Right cardiac atrium (tissue), 5 donors: ENCODE results near the gene SLC25A36. TPM values are rescaled to one million over a fixed set of nuclear protein-coding genes. Genes with fewer than 3 reads are reported as not detected.

Source experiments
- ATAC-seq, 2 donors: fragments of 200-7000 bp; cut with Tn5 transposase; one replicate each; pipeline versions ENCODE4 v1.8.0 to v1.9.1; 2020; ENCODE audit warnings: moderate library complexity in 2 of 2, mild to moderate bottlenecking in 1 of 2
- DNase-seq, 3 donors: peaks; one replicate each; pipeline ENCODE4 v3.0.0-alpha.2; 2020
- H3K27ac ChIP-seq: one replicate; pipeline ENCODE4 v1.5.1; 2013; ENCODE audit warnings: mild to moderate bottlenecking, low read length, control low read depth, moderate library complexity
- H3K27me3 ChIP-seq: one replicate; pipeline ENCODE4 v1.6.1; 2013; ENCODE audit not compliant: control insufficient read depth, insufficient read depth
- H3K4me1 ChIP-seq: one replicate; pipeline ENCODE4 v1.6.1; 2013; ENCODE audit warnings: low read length; ENCODE audit not compliant: control insufficient read depth, insufficient read depth
- H3K4me3 ChIP-seq: one replicate; pipeline ENCODE4 v1.5.1; 2013; ENCODE audit warnings: low read length, control low read depth
- H3K9me3 ChIP-seq: one replicate; pipeline ENCODE4 v1.6.1; 2013; ENCODE audit warnings: low read length; ENCODE audit not compliant: control insufficient read depth
- WGBS: extraction: QIAGEN DNeasy Blood & Tissue Kit; methylation state at CpG from one replicate; pipeline ENCODE4 v1.1.7; 2013; 5-methylcytosine and 5-hydroxymethylcytosine counted together
- intact Hi-C, 4 donors: fragments of 100-400 bp; cut with DNase I; formaldehyde crosslinking; loops; one replicate each; pipeline versions ENCODE4 v1.11.0 to v1.14.0; 2022 to 2023
- polyA plus RNA-seq: library from polyadenylated mRNA; stranded (reverse); fragments of 200-250 nt; gene quantifications from one replicate; pipeline ENCODE4 v1.2.3, GENCODE V29; 2013
- total RNA-seq, 4 donors: library from RNA; stranded (reverse); fragmentation: NEBNext Ultra II Directional; extraction: Animal tissue kit (Norgen Biotek cat#: 25700); gene quantifications; one replicate each; pipeline ENCODE4 v1.2.1, GENCODE V29; 2021
- donor health status: healthy with polysubstance abuse.
- donor health status: DM: no; HTN: yes; CAD: no.
- donor health status: DM: no; HTN: no; CAD: no.
- donor health status: DM: no; HTN: yes; CAD: no; lungs with severe emphysema.
- donor health status: DM: yes; HTN: yes; CAD: no.

SLC25A36 gene
- total and polyA plus RNA-seq, 5 donors = 34.3 to 75.0 (median 68.5) TPM

- H3K27ac ChIP-seq = no peak overlapping the region
- H3K9me3 ChIP-seq = no peaks in the 10 kb centered on the region
- H3K4me3 ChIP-seq = no peak overlapping the region
- H3K27me3 ChIP-seq = no peaks in the 10 kb centered on the region
- 95% methylated on average over 19 of the region's 19 CpGs for WGBS
- H3K4me1 ChIP-seq = no peaks in the 10 kb centered on the region
- intact Hi-C loops = no loop called here
- ATAC-seq = peak in 1 of 2 donors; percentile 51
- DNase-seq = peak in 1 of 3 donors; percentile 62
Measured at GRCh38 chr3:141019244-141019643, 77.6 kb downstream of the SLC25A36 start.

DNA sequence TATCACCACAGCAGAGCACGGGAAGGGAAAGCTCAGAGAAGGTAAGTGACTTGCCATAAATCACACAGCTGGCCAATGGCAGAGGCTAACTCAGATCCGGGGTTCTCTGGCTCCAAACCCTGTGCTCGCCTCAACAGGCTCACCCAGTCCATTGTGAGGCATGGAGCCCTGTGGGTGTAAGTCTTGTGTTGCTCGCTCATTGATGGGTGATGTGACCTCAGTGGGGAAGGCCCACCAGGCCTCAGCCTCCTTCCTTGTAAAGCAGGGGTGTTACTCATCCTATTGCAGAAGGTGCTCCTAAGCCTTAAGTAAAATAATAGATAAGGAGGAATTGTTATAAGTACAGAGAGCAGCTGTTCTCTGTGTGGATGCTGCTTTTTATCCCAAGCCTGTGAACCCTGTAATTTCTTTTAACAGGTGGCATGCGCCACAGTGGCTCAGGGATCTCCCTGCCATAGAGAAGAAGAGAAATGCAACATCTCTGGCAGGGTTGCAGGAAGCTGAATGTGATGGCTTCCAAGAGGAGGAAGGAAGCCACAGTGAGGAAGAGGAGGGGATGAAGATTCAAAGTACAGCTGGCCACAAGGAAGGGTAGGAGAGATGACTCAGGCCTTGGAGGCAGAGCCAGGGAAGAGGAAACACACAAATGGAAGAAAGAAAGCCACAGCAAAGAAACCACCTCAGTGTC is 78.7 kb downstream of the SLC25A36 start:
- H3K9me3 ChIP-seq = no peaks in the 10 kb centered on the region
- H3K27ac ChIP-seq = no peak overlapping the region
- no peak for ATAC-seq
- no peaks in the 10 kb centered on the region for H3K4me1 ChIP-seq
- intact Hi-C loops = no loop called here
- H3K27me3 ChIP-seq = no peaks in the 10 kb centered on the region
- H3K4me3 ChIP-seq = no peak overlapping the region
- DNase-seq = no peak
- 89% methylated on average over 5 of the region's 5 CpGs for WGBS

DNA sequence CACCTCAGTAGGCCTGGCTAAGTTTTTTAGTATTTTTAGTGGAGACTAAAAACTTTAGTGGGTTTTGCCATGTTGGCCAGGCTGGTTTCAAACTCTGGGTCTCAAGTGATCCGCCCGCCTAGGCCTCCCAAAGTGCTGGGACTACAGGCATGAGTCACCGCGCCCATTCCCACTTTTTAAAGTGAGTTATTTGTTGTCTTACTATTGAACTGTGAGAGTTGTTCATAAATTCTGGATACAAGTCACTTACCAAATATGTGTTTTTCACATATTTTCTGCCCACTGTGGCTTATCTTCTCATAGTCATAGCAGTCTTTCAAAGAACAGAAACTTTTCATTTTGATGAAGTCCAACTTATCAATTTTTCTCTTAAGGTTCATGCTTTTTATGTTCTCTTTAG is 79.6 kb downstream of the SLC25A36 start:
- intact Hi-C loops = no loop called here
- ATAC-seq = no peak

More for the DNA sequence above, 79.6 kb downstream of the SLC25A36 start:
- Histone ChIP-seq H3K4me3 (no peak overlapping the region), H3K27me3 (no peaks in the 10 kb centered on the region), H3K9me3 (no peaks in the 10 kb centered on the region), H3K4me1 (no peaks in the 10 kb centered on the region), H3K27ac (no peak overlapping the region)
- WGBS = 99% methylated on average over 4 of the region's 4 CpGs
- no peak for DNase-seq

Other genes with a start within 250 kb of the SLC25A36 start
- gene SPSB4, start 109.5 kb downstream of the SLC25A36 start, total RNA-seq = 1 to 10 TPM; 1.1 to 9.7 (median 5.4) TPM
- 6.9 TPM for gene SPSB4, start 109.5 kb downstream of the SLC25A36 start, polyA plus RNA-seq